Adrenal gland (tissue), 12 donors: ENCODE results near the gene ADAMTS6. TPM values are rescaled to one million over a fixed set of nuclear protein-coding genes. Genes with fewer than 3 reads are reported as not detected.

Source experiments
- DNase-seq, 7 donors: peaks; one replicate each; pipeline ENCODE4 v3.0.0-alpha.2; 2019 to 2020
- H3K27ac ChIP-seq, 5 donors: fragments of 200-600 bp; sonication (generic) in 4 of 5; 1 replicate in 3 of 5; 2 replicates in 2 of 5; pipeline versions ENCODE4 v1.5.1 to v1.8.0; 2016 to 2020; ENCODE audit warnings: mild to moderate bottlenecking in 1 of 5
- H3K27me3 ChIP-seq: fragments of 200-600 bp; 2 replicates; pipeline ENCODE4 v1.8.0; 2021
- H3K36me3 ChIP-seq, 2 donors: fragments of 200-600 bp; replicated peaks in 1 of 2; 1 replicate in 1 of 2; 2 replicates in 1 of 2; pipeline versions ENCODE4 v1.5.1 to v1.8.0; 2018 to 2022
- H3K4me1 ChIP-seq, 2 donors: fragments of 200-600 bp; replicated peaks in 1 of 2; 1 replicate in 1 of 2; 2 replicates in 1 of 2; pipeline versions ENCODE4 v1.5.1 to v1.8.0; 2018 to 2021
- H3K4me3 ChIP-seq, 4 donors: fragments of 200-600 bp; sonication (generic) in 3 of 4; one replicate each; pipeline ENCODE4 v1.5.1; 2016 to 2018
- H3K9me3 ChIP-seq, 3 donors: fragments of 200-600 bp; sonication (generic) in 1 of 3; replicated peaks in 1 of 3; 1 replicate in 2 of 3; 2 replicates in 1 of 3; pipeline versions ENCODE4 v1.5.1 to v1.8.0; 2016 to 2021
- POLR2A ChIP-seq, 2 donors: fragments of 450-650 bp; IDR thresholded peaks; one replicate each; pipeline ENCODE4 v1.6.1; 2017; ENCODE audit warnings: antibody characterized with exemption in 2 of 2, mild to moderate bottlenecking in 2 of 2, moderate library complexity in 1 of 2
- WGBS, 4 donors: extraction: QIAGEN DNeasy Blood & Tissue Kit in 2 of 4; methylation state at CpG; one replicate each; pipeline versions ENCODE4 v1.1.5 to v1.1.7; 2013 to 2017; 5-methylcytosine and 5-hydroxymethylcytosine counted together
- intact Hi-C, 2 donors: fragments of 100-400 bp; cut with DNase I; formaldehyde crosslinking; loops; one replicate each; pipeline versions ENCODE4 v1.14.1 to v1.15.0; 2022 to 2023
- polyA plus RNA-seq, 3 donors: library from polyadenylated mRNA; stranded (reverse); fragments of 200-250 nt in 2 of 3; fragments of 350-450 nt in 1 of 3; fragmentation: Illumina TruSeq in 1 of 3; extraction: RNeasy Lipid Tissue Mini Kit (QIAGEN cat#74804) in 1 of 3; gene quantifications; one replicate each; pipeline ENCODE4 v1.2.3, GENCODE V29; 2013 to 2014
- total RNA-seq, 9 donors: library from RNA; depleted of rRNA in 4 of 9; stranded (reverse); fragments of >200 nt in 4 of 9; fragments of 120-200 nt in 1 of 9; fragmentation: NEBNext Ultra II Directional in 1 of 9; extraction: Animal tissue kit (Norgen Biotek cat#: 25700) in 1 of 9; gene quantifications; one replicate each; pipeline versions ENCODE4 v1.1.0 to v1.2.4, GENCODE V29; 2013 to 2023
- TF ChIP-seq, protein P1 (sequence below), 6 experiments: fragments of 450-650 bp in 4 of 6; fragments of 200-600 bp in 2 of 6; sonication (generic) in 1 of 6; IDR thresholded peaks; 1 replicate in 5 of 6; 2 replicates in 1 of 6; pipeline versions ENCODE4 v1.5.1 to v1.8.0; 2016 to 2021; ENCODE audit warnings: antibody characterized with exemption in 6 of 6, mild to moderate bottlenecking in 2 of 6, moderate library complexity in 1 of 6
- donor health status: healthy with polysubstance abuse.
- donor health status: Bipolar disorder and iron deficiency.
- donor health status: DM: yes; HTN: yes; CAD: no.
- donor health status: DM: no; HTN: no; CAD: no.
- donor health status: DM: no; HTN: no; CAD: no.
- donor health status: DM: yes; HTN: yes; CAD: no.

The ADAMTS6 gene
- total and polyA plus RNA-seq, 12 donors = 0.24 to 11.9 (median 0.89) TPM

DNA sequence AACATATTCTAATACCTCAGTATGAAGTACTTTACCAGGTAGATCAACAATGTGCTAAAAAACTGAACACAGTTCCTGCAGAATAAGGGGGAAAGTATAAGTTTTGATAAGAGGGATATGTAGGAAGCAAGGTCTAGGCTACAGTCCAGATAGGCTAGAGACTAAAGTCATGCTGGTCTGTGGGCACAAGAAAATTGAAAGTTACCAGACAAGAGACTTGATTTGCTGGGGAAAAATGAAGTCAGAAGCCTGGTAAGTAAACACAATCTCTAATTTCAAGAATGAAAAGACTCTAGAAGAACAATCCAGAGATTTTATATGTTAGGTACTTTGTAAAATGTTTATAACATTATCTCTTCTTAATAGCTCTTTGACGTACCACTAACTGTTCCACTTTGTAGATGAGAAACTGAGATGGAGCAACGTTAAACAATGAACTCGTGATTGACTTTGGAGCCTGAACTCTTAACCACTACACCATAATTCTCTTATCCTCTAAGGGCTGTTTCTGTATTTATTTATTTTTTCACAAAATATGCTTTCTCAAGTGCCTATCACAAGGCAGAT, 19.5 kb downstream of the ADAMTS6 start:
- 67 to 85% (median 81%) methylated on average over 3 of the region's 3 CpGs for WGBS, 4 donors
- Histone ChIP-seq H3K9me3 (no peaks in the 10 kb centered on the region), H3K4me1 (no peaks in the 10 kb centered on the region), H3K36me3 (no peaks in the 10 kb centered on the region), H3K4me3 (no peak overlapping the region), H3K27me3 (no peaks in the 10 kb centered on the region), H3K27ac (no peak overlapping the region)
- no peak for DNase-seq
- intact Hi-C loops = no loop called here
- TF ChIP-seq, protein P1, sequence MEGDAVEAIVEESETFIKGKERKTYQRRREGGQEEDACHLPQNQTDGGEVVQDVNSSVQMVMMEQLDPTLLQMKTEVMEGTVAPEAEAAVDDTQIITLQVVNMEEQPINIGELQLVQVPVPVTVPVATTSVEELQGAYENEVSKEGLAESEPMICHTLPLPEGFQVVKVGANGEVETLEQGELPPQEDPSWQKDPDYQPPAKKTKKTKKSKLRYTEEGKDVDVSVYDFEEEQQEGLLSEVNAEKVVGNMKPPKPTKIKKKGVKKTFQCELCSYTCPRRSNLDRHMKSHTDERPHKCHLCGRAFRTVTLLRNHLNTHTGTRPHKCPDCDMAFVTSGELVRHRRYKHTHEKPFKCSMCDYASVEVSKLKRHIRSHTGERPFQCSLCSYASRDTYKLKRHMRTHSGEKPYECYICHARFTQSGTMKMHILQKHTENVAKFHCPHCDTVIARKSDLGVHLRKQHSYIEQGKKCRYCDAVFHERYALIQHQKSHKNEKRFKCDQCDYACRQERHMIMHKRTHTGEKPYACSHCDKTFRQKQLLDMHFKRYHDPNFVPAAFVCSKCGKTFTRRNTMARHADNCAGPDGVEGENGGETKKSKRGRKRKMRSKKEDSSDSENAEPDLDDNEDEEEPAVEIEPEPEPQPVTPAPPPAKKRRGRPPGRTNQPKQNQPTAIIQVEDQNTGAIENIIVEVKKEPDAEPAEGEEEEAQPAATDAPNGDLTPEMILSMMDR (IDR thresholded peaks at IDR 0.05) = no peak
- no peak for TF ChIP-seq POLR2A (IDR thresholded peaks at IDR 0.05)

DNA sequence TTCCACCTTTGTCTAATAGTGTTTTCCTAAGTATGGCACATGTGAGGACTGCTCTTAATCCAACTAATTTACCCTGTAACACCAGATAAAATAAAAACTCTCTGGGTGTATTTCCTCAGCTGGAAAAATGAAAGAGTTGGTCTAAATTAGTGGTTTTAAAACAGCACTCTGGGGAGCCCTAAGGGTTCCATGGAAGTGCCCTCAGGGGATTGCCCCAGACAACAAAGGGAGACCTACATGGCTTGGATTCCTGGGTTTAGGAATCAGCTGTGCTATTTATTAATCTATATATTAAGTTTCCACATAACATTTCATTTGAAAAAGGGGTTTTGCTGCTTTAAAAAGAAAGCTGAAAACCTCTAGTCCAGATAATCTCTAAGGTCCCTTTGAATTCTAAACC, 20.2 kb downstream of the ADAMTS6 start:
- Histone ChIP-seq H3K4me3 (no peak overlapping the region), H3K27me3 (no peaks in the 10 kb centered on the region), H3K27ac (no peak overlapping the region), H3K36me3 (no peaks in the 10 kb centered on the region), H3K9me3 (no peaks in the 10 kb centered on the region), H3K4me1 (no peaks in the 10 kb centered on the region)
- DNase-seq = no peak
- TF ChIP-seq, protein P1 (IDR thresholded peaks at IDR 0.05) = no peak
- no peak for TF ChIP-seq POLR2A (IDR thresholded peaks at IDR 0.05)
- intact Hi-C loops = no loop called here

GRCh38 chr5:65459995-65460394, 21.7 kb downstream of the ADAMTS6 start:
- no peaks in the 10 kb centered on the region for H3K36me3 ChIP-seq
- no peaks in the 10 kb centered on the region for H3K4me1 ChIP-seq
- 74 to 82% (median 81%) methylated on average over 4 of the region's 4 CpGs for WGBS, 4 donors
- DNase-seq = no peak
- intact Hi-C loops = no loop called here
- H3K9me3 ChIP-seq = no peaks in the 10 kb centered on the region
- no peak overlapping the region for H3K4me3 ChIP-seq
- no peak overlapping the region for H3K27ac ChIP-seq
- no peaks in the 10 kb centered on the region for H3K27me3 ChIP-seq
- TF ChIP-seq, protein P1 (IDR thresholded peaks at IDR 0.05) = no peak
- TF ChIP-seq POLR2A (IDR thresholded peaks at IDR 0.05) = no peak

DNA sequence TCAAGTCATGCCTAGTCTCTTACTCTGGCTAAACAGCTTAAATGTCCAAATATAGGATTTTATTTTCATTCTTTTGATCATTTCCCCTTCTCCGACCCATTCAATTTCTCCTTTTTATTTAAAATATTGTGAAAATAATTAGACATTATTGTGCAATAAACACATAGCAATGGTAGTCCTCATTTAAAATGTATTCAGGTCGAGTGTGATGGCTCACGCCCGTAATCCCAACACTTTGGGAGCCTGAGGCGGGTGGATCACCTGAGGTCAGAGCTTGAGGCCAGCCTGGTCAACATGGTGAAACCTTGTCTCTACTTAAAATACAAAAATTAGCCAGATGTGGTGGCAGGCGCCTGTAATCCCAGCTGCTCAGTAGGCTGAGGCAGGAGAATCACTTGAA, 26.7 kb downstream of the ADAMTS6 start:
- WGBS, 4 donors = 82 to 93% (median 91%) methylated on average over 6 of the region's 6 CpGs
- Histone ChIP-seq H3K27ac (no peak overlapping the region), H3K4me1 (no peaks in the 10 kb centered on the region), H3K4me3 (no peak overlapping the region), H3K27me3 (no peaks in the 10 kb centered on the region), H3K36me3 (no peaks in the 10 kb centered on the region), H3K9me3 (no peaks in the 10 kb centered on the region)
- no peak for DNase-seq
- intact Hi-C loops = no loop called here
- TF ChIP-seq POLR2A (IDR thresholded peaks at IDR 0.05) = no peak
- TF ChIP-seq, protein P1 (IDR thresholded peaks at IDR 0.05) = no peak
